H7 (cell line): ENCODE measurements around the gene HOXC5. TPM values are rescaled to one million over a fixed set of nuclear protein-coding genes. Genes with fewer than 3 reads are reported as not detected.
"Not testable (repeated sequence)": the region's sequence is repeated elsewhere in the genome, so short reads cannot be mapped to it uniquely, and the experiment has no call there.

Experiments
- DNase-seq: peaks from one replicate; pipeline ENCODE4 v3.0.0; 2012
- H3K27me3 ChIP-seq: 2 replicates; pipeline ENCODE4 v1.6.0; 2011; ENCODE audit warnings: mild to moderate bottlenecking, low read length; ENCODE audit not compliant: control insufficient read depth, insufficient read depth
- H3K36me3 ChIP-seq: replicated peaks from 2 replicates; pipeline ENCODE4 v1.5.1; 2011; ENCODE audit warnings: low read length; ENCODE audit not compliant: control insufficient read depth, insufficient read depth
- H3K4me3 ChIP-seq: 2 replicates; pipeline ENCODE4 v1.5.1; 2011; ENCODE audit warnings: low read depth, mild to moderate bottlenecking, control low read depth, low read length, moderate library complexity; ENCODE audit not compliant: insufficient read depth
- total RNA-seq: library from RNA; depleted of rRNA; stranded (reverse); fragments of >200 nt; shearing (Covaris generic); gene quantifications from 2 replicates; pipeline ENCODE4 v1.2.3, GENCODE V29; 2014; rRNA removed

The HOXC5 gene
- total RNA-seq, 1 experiment from 2014 or later = not detected

GRCh38 chr12:54080008-54080924 is 47.4 kb downstream of the HOXC5 start:
- DNase-seq, H3K4me3 ChIP-seq, H3K36me3 ChIP-seq: not testable (repeated sequence)
- H3K27me3 ChIP-seq = peaks cover 90% of the 10 kb centered on the region

GRCh38 chr12:54081053-54081514 is 48.2 kb downstream of the HOXC5 start:
- DNase-seq, H3K36me3 ChIP-seq, H3K4me3 ChIP-seq: not testable (repeated sequence)
- H3K27me3 ChIP-seq = peaks cover 93% of the 10 kb centered on the region

- not testable (repeated sequence) for H3K36me3 ChIP-seq, H3K4me3 ChIP-seq
- peaks cover 95% of the 10 kb centered on the region for H3K27me3 ChIP-seq
- peak; percentile 45 for DNase-seq
These were observed 48.9 kb downstream of the HOXC5 start for GRCh38 chr12:54081581-54082396.

GRCh38 chr12:54082397-54082892 is 49.6 kb downstream of the HOXC5 start:
- peak; percentile 79 for DNase-seq
- Histone ChIP-seq H3K36me3 (no peaks in the 10 kb centered on the region), H3K27me3 (peaks cover 92% of the 10 kb centered on the region), H3K4me3 (no peak overlapping the region)

Other genes with a start within 250 kb of the HOXC5 start
- not detected in 2 replicates for gene HOXC13, start 94.2 kb upstream of the HOXC5 start, total RNA-seq
- not detected in 2 replicates for gene HOXC12, start 78.1 kb upstream of the HOXC5 start, total RNA-seq
- gene HOXC11, start 59.9 kb upstream of the HOXC5 start, total RNA-seq = not detected in 2 replicates
- not detected in 2 replicates for gene HOTAIR, start 58.1 kb upstream of the HOXC5 start, total RNA-seq
- not detected in 2 replicates for gene HOXC10, start 47.9 kb upstream of the HOXC5 start, total RNA-seq
- gene HOXC9, start 32.9 kb upstream of the HOXC5 start, total RNA-seq = not detected in 2 replicates
- gene HOXC8, start 24.1 kb upstream of the HOXC5 start, total RNA-seq = not detected in 2 replicates
- not detected in 2 replicates for gene HOXC6, start 4.6 kb upstream of the HOXC5 start, total RNA-seq
- gene HOXC4, start 20.8 kb downstream of the HOXC5 start, total RNA-seq = not detected in 2 replicates
- 33.8 and 40.2 TPM in 2 replicates for gene SMUG1, start 155.9 kb downstream of the HOXC5 start, total RNA-seq
- 51.2 and 62.2 TPM in 2 replicates for gene CBX5, start 247.1 kb downstream of the HOXC5 start, total RNA-seq
- gene HNRNPA1, start 247.7 kb downstream of the HOXC5 start, total RNA-seq = 907 and 952 TPM in 2 replicates